Measurements from ENCODE around the gene REC114.

DNA sequence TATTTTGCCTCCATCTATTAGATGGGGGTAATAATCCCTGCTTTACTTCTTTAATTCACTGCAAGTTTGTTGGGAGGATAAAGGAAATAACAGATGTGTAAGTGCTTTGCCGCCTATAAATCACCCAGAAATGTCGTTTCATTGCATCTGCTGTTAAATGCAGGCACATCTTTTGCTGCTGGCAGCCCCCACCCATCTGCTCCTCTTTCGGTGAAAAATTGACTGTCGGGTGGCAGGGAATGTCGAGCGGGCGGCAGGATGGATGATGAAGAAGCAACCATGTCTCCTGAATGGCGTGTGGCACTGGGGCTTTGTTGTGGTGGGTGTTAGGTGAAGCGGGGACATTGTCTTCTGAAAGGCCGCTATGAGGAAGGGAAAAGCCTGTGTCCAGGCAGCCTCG lies 543 bp upstream of the REC114 start:
- TF ChIP-seq POLR2AphosphoS5 (IDR thresholded peaks at IDR 0.05; ENCODE audit: low read depth, low read length): no peak
- TF ChIP-seq, protein P1, sequence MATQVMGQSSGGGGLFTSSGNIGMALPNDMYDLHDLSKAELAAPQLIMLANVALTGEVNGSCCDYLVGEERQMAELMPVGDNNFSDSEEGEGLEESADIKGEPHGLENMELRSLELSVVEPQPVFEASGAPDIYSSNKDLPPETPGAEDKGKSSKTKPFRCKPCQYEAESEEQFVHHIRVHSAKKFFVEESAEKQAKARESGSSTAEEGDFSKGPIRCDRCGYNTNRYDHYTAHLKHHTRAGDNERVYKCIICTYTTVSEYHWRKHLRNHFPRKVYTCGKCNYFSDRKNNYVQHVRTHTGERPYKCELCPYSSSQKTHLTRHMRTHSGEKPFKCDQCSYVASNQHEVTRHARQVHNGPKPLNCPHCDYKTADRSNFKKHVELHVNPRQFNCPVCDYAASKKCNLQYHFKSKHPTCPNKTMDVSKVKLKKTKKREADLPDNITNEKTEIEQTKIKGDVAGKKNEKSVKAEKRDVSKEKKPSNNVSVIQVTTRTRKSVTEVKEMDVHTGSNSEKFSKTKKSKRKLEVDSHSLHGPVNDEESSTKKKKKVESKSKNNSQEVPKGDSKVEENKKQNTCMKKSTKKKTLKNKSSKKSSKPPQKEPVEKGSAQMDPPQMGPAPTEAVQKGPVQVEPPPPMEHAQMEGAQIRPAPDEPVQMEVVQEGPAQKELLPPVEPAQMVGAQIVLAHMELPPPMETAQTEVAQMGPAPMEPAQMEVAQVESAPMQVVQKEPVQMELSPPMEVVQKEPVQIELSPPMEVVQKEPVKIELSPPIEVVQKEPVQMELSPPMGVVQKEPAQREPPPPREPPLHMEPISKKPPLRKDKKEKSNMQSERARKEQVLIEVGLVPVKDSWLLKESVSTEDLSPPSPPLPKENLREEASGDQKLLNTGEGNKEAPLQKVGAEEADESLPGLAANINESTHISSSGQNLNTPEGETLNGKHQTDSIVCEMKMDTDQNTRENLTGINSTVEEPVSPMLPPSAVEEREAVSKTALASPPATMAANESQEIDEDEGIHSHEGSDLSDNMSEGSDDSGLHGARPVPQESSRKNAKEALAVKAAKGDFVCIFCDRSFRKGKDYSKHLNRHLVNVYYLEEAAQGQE (IDR thresholded peaks at IDR 0.05; ENCODE audit: insufficient read depth in 1 of 2, low read depth in 2 of 2, low read length in 2 of 2): no peak

Measured in PFSK-1 (cell line).